Effector CD8-positive, alpha-beta T cell (primary cell): ENCODE data around the gene SNX17.

Experiments used
- DNase-seq: peaks from one replicate; lab custom pipeline; 2025; lab: John Stamatoyannopoulos, UW

SNX17 gene

DNA sequence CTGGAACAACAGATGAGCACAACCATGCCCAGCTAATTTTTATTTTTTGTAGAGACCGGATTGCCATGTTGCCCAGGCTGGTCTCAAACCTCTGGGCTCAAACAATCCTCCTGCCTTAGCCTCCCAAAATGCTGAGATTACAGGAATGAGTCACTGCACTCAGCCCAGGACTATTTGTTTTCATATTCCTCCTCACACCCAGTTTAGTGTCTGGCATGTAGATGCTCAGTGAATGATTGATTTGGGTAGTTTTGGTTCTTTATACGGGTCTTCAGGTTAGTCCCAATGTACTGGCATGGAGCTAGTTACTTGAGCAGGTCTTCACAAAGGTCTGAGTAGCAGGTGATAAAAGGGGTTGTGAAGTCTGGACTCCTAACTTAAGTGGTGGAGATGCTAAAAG, 6.5 kb upstream of the SNX17 start:
- DNase-seq = no peak

DNA sequence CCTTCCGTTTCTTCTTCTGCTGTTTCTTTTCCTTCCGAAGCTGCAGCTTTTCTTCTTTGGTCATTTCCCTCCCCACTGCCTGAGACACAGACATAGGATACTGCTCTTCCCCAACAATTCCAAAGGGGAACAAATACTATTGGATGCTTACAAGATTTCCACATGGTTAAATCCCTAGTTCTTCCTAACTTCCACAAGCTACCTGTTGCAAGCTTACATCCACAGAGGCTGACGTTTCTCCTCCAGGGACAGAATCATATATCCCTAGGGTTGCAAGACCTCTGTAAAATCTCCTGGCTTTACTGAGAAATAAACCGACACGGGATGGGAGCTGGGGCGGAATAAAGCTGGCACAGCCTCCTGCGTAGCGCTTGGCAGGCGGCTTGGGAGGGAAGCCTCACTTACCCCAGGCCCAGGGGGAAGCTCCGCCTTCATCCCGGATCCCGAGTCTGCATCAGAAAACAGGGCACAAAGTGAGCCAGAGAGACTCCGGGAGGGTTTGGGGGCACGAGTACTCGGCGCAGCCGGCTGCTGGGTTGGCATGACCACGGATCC, 868 bp upstream of the SNX17 start:
- no peak for DNase-seq

DNA sequence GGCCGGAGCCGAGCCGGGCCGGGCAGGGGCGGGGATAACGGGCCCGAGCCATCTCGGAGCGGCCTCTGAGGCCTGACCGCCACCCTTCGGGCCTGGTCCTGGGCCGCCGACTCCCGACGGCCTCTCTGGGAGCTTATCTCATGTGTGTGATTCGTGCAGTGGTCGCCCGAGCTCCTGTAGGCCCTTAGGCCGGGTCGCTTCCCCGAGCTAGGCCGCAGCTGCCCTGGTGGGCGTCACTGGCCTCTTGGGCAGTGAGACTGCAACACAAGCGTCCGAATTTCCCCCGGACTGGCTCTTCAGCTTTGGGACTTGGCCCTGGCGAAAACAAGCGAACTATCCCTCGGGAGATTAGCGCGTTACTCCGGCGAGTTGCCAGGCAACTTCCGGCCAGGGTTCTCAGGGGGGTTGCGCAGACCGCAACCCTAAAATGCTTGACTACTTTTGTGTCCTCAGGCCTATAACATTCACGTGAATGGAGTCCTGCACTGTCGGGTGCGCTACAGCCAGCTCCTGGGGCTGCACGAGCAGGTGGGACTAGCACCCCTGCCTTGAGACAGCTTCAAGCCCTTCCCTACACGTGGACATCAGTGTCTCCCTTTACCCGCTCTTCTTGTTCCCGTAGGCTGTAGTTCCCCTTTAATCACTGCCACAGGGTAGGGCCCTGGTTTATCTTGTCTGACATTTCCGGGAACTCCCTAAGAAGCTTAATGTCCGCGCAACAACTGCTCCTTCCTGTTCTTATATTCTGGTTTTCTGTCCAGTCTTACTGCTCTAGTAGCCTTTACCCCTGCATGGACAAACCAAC, 602 bp downstream of the SNX17 start:
- DNase-seq = no peak

DNA sequence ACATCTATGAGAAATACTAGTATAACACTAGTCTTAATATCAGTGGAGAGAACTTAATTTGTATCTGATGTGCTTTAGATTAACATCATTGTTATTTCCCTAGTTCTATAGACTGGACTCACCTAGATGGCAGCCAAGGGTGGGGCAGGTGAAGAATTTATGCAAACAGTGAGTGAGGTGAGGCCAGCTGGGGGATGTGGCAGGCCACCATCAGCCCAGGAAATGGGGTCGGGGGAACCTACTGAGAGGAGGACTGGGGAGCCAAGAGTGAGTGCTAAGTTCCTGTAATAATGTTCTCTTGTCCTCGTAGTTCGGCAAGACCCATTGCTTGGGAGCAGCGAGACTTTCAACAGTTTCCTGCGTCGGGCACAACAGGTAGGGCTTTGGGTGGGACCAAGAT, 2.5 kb downstream of the SNX17 start:
- DNase-seq = no peak

- DNase-seq = no peak
These were observed 3.2 kb downstream of the SNX17 start for GRCh38 chr2:27373567-27373966.

DNA sequence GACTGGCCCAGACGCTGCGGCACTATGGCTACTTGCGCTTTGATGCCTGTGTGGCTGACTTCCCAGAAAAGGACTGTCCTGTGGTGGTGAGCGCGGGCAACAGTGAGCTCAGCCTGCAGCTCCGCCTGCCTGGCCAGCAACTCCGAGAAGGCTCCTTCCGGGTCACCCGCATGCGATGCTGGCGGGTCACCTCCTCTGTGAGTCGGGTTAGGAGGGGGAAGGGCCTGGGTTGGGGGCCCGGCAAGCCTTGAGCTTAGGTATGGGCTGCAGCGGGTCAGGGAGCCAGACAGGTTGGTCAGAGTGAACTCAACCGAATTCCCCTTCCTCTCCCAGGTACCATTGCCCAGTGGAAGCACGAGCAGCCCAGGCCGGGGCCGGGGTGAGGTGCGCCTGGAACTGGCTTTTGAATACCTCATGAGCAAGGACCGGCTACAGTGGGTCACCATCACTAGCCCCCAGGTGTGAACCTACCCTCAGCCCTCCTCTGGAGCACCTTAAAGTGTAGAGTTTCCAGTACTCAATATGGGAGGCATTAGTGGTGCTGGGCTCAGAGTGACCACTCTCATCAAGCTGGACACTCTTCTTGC, 5.2 kb downstream of the SNX17 start:
- DNase-seq = no peak

DNA sequence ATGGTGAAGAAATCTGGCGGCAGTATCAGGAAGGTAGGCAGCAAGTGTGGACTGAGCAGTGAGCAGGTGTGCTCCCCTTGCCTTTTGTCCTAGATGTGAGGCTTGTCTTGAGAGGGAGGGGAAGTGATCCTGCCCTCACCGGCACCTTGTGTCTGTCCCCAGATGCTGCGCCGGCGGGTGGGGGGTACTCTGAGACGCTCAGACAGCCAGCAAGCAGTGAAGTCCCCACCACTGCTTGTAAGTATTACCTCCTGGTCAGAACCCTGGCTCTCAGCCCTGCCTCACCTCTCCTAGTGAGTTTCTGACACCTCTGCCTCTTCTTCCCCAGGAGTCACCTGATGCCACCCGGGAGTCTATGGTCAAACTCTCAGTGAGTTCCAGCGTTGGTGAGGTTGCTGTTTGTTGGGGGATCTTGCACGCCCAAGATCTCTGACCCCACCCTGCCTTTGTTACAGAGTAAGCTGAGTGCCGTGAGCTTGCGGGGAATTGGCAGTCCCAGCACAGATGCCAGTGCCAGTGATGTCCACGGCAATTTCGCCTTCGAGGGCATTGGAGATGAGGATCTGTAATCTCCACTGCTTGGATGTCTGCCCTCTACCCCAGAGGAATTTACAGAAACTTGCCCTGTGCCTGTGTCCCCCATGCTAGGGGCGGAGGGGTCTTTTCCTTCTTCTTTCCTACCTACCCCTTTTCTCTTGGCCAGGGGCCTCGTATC, 5.9 kb downstream of the SNX17 start:
- DNase-seq = no peak

- DNase-seq = no peak
These were observed 6.6 kb downstream of the SNX17 start for GRCh38 chr2:27376866-27377617.

GRCh38 chr2:27377618-27378095, 7.2 kb downstream of the SNX17 start:
- no peak for DNase-seq

GRCh38 chr2:27378096-27378808, 7.8 kb downstream of the SNX17 start:
- DNase-seq = no peak

GRCh38 chr2:27378809-27379290, 8.4 kb downstream of the SNX17 start:
- DNase-seq = no peak

GRCh38 chr2:27379383-27379835, 9.0 kb downstream of the SNX17 start:
- DNase-seq = no peak

GRCh38 chr2:27379836-27380625, 9.6 kb downstream of the SNX17 start:
- DNase-seq = no peak

DNA sequence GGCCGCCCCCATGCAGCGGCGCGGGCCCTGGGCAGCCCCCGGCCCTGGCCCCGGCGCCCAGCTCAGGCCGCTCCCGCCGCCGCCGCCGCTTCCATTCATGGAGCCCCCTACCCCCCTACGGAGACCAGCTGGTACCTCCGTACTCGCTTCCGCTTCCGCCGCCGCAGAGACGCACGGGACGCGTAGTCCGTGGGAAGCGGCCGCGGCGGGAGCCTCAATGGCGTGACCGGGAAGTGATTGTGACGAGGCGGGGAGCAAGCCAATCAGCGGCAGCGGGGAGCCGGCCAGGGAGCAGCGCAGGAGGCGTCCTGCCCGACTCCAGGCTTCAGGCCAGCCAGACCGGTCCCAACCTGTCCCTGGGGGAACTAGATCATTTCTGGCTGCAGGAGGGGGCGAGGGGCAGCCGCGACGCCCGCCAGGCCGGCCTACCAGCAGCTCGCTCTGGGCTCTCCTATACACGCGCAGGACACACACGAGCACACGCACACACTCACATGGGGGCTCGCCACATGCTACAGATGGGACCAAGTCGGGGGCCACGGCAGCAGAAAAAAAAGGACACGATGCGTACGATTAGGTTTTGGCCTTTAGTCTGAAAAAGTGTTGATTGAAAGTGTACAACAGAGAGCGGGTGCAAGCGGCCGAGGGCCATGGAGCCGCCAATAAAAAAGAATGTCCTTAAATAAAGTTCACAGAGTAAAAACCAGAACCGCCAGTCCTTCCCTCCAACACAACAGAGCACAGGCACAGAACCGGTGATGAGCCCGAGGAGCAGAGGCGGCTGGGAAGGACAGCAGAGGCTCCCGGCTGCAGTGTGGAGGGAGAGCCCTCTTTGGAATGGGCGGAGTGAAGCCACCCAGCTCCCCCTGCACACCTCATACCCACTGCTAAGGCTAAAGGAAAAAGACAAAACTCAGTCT, 10.5 kb downstream of the SNX17 start, which contains the start of gene ZNF513:
TSS of gene ZNF513 (minus strand) at position 109 of the 920 bp plus-strand sequence. CDS start 208 bp downstream, outside the sequence.
- peak; percentile 76 for DNase-seq

DNA sequence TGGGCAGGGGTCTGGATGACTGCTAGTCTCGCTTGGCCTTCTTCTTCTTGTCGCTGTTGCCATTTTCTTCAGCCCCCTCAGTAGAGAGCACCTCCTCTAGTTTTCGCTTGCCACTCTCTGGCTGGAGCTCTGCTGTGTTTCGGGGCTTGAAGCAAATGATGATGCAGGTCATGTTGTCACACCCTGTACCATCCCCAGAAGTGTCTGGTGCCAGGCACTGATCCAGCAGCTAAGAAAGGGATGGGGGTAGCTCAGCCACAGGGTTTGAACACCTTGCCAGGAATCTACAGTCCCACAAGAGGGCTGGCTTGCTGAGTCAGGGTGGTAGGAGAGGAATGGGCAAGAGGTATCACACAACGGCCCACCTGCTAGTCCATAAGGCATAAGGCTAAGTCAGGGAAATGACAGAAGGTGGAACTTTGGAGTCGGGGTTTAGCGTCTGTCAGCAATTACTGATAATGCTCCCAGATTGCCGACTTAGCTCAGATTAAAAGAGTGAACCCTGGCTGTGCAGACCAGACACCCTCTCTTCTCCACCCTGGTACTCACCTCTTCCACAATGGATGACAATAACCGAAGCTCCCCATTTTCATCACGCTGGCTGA, 11.3 kb downstream of the SNX17 start:
- DNase-seq = no peak

DNA sequence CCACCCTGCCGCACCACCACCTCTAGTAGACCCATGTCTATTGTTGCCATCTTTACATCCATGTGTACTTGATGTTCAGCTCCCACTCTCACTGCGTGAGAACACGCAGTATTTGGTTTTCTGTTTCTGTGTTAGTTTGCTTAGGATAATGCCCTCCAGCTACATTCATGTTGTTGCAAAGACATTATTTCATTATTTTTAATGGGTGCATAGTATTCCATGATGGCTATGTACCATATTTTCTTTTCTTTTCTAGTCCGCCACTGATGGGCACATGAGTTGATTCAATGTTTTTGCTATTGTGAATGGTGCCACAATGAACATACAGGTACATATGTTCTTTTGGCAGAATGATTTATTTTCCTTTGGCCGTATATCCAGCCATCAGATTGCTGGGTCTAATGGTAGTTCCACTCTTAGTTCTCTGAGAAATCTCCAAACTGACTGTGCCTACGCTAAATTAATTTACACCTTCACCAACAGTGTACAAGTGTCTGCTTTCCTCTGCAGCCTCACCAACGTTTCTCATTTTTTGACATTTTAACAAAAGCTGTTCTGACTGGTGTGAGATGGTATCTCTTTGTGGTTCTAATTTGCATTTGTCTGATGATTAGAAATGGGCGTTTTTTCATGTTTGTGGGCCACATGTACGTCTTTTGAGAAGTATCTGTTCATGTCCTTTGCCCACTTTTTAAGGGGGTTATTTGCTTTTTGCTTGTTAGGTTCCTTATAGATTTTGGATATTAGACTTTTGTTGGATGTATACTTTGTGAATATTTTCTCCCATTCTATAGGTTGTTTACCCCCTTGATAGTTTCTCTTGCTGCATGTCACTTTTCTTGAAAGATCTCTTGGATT, 20.6 kb downstream of the SNX17 start:
- DNase-seq = no peak

- no peak for DNase-seq
These were observed 22.8 kb downstream of the SNX17 start for GRCh38 chr2:27393225-27393624.
